HG02623 (cell line): ENCODE measurements around the gene FAM184A.

ENCODE experiments used
- ATAC-seq: cut with Tn5 transposase; IDR thresholded peaks from one replicate; pipeline ENCODE4 v1.9.1; 2021; ENCODE audit warnings: moderate library complexity; ENCODE audit not compliant: unreplicated experiment

The FAM184A gene

DNA sequence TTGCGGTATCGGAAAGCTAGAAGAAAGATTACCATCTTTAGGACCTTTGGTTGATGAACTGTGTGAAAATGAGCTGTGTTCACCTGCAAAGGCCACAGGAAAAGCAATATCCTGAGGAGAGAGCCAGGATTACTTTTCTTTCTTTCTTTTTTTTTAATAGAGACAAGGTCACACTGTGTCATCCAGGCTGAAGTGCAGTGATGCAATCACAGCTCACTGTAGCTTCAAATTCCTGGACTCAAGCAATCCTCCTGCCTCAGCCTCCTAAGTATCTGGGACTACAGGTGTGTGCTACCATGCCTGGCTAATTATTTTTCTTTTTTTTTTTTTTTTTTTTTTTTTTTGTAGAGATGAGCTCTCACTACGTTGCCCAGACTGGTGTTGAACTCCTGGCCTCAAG lies 17.2 kb downstream of the FAM184A start:
- ATAC-seq, result no peak

DNA sequence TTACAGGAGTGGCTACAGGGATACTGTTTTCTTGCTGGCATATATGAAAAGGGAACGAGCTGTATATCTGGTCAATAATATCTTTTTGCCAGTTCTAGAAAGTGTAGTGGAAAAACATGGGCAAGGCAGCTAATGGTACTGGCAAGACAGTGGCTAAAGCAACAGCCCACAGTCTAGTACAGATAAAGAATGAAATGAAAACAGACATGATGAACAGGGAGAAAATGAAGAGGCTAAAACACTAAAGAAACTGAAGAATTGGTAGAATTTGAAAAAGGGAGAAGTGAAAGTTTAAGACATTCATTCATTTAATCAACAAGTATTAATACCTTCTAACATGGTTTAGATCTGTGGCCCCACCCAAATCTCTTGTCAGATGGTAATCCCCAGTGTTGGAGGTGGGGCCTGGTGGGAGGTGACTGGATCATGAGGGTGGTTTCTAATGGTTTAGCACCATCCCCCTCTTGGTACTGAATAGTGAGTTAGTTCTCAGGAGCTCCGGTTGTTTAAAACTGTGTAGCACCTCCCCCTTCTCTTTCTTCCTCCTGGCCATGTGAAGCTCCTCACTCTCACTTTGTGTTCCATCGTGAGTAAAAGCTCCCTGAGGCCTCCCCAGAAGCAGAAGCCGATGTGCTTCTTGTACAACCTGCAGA lies 18.1 kb downstream of the FAM184A start:
- ATAC-seq, result no peak

DNA sequence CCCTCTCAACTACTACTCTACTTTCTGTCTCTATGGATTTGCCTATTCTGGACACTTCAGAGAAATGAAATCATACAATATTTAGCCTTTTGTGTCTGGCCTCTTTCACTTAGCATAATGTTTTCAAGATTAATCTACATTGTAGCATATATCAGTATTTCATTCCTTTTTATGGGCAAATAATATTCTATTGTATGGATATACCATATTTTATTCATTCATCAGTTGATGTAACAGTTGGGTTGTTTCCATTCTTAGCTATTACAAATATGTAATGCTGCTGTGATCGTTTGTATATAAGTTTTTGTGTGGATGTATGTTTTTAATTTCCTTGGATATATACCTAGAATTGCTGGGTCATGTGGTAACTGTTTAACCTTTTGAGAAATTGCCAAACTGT lies 23.4 kb downstream of the FAM184A start:
- ATAC-seq, result no peak

DNA sequence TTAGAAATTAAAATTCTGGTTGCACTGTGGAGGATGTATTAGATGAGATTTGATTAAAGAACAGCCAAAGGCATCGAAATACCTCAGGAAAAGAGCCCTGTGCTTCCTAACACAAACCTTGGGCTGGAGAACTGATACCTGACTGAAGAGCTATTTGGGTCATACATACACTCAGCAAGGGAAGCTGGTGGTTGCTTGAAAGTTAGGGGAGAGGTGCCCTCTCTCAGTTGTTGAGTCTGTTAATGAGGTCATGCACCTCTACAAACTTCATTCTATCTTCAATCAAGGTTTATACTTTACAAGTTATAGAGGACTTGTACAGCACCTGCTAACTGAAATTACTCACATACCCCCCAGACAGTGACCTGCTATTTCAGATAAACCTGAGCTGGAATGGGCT lies 25.5 kb downstream of the FAM184A start:
- ATAC-seq, result no peak

DNA sequence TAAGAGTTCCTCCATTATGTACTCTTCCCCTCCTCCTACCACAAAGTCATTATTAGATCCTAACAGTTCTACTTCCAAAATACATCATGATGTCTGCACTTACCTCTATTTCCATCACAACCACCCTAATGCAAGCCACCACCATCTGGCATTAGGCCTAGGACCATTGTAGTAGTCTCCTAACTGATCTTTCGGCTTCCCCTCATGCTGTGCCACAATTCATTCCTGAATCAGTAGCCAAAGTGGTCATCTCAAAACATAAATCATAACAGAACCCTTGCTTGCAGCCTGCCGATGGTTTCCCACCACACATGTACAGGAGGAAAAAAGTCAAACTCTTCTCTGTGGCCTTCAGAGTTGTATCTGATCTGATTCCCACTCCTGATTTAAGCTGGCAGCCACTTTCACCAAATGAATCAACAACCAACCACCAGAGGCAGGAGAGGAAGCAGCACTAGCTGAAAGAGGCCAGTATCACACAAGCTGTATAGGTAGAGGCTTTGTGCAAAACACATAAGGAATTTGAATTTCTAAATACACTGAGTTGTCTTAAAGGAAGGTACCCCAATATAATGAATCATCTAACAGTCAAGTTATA lies 26.1 kb downstream of the FAM184A start:
- no peak for ATAC-seq

DNA sequence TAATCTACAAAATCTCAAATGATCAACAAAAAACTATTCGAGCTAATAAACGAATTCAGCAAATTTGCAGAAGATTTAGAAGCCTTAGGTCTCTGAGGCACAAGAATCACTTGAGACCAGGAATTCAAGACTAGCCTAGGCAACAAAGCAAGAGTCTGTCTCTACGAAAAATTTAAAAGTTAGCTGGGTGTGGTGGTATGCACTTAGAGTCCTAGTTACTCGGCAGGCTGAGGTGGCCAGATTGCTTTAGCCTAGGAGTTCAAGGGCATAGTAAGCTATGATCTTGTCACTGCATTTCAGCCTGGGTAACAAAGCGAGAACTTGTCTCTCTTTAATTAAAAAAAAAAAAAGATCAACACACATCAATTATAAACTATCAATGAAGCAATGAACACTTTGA lies 34.2 kb downstream of the FAM184A start:
- ATAC-seq, result no peak

DNA sequence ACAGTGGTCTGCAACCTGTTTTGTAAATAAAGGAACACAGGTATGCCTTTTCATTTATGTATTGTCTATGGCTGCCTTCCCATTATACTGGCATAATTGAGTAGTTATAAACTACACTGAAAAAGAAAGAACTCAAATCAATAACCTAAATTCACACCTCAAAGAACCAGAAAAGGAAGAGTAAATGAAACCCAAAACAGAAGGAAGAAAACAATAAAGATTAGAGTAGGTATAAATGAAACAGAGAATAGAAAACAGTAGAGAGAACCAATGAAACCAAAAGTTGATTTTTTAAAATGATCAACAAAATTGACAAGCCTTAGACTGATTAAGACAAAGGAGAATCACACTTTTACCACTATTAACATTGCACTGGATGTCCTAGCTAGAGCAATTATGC lies 34.7 kb downstream of the FAM184A start:
- ATAC-seq, result no peak

DNA sequence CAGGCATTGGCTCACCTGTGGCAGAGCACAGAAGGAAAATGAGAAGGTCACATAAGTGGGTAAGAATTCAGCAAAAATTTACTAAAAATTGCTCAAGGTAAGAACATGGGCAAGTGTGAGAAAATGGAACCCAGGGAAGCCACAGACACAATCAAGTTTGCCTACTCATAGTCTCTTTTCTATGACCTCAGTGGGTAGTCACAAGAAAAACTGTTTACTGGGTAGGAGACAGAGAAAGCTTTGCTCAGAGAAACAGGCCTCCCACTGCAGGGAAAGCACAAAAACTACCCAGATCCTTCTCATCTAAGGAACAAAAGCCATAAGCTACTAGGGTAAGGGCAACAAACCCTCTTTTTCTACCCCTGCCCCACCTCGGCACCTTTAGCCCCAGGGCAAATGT lies 35.2 kb downstream of the FAM184A start:
- ATAC-seq, result no peak

DNA sequence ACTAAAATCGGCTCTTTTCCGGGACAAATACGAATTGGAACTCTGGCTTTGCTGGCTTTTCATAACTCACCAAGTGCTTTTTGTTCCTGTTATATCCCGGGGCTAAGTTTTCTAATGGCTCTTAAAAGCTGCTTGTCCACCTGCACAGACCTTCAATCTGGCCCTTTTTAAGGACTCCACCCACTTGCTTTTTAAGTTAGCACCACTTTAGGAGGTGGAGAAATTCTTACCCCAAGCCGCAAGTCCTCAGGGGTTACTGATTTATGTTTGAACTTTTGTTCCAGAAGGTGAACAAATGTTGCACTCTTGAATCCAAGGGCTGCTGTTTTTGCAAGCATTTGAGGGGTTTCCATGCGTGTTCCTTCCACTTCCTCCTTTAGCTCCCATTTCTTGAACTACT lies 37.8 kb downstream of the FAM184A start:
- ATAC-seq, result no peak

DNA sequence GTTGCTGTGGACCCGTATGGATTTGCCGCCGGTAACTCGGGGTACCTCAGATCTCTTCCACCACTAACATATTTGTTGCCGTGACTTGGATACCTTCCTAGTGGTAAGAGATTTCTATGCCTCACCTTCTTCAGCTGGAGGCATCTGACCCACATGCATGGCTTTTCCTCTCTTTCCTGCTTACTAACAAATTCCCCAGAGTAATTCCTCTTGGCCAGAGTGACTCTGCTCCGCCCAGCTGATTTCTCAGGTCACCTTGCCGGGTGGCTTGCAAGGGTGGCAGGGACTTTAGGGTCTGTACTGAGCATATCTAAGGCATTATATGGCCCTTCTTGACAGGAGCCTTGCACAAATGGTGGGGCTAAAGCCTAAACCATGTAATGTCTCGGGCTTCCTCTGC lies 38.2 kb downstream of the FAM184A start:
- ATAC-seq, result no peak

DNA sequence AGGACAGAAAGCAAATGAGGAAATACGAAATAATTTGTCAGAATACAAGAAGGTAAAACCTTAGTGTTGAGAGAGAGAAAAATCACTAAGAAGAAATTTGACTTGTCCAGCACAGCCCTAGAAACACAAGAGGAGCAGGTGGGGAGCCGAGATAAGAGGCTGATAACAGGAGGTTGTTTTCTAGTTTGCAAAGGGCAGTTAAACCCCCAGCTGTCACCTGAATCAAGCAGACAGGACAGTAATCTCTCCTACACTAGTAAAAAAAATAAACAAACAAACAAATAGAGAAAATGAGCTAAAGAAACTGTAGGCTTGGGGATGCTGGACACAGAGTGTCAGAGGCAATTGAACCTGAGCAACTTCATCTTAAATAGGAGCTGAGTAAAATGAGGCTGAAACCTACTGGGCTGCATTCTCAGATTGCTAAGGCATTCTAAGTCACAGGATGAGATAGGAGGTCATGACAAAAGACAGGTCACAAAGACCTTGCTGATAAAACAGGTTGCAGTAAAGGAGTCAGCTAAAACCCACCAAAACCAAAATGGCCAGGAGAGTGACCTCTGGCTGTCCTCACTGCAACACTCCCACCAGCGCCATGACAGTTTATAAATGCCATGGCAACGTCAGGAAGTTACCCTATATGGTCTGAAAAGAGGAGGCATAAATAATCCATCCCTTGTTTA lies 40.4 kb downstream of the FAM184A start:
- ATAC-seq, result no peak

DNA sequence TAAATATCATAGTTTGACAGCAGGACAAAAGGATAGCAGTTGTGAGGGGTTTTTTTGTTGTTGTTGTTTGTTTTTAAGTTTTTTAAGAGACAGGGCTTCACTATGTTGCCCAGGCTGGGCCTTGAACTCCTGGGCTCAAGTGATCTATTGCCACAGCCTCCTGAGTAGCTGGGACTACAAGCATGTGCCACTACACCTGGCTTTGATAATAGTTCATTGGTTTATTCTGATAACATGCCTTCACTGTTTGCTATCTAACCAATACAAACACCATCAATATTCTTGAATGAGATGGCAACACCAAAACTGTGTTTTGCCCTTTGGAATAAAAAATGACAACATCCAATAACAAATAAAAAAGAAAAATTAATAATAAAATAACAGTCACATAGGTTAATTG lies 41.2 kb downstream of the FAM184A start:
- ATAC-seq, result no peak

DNA sequence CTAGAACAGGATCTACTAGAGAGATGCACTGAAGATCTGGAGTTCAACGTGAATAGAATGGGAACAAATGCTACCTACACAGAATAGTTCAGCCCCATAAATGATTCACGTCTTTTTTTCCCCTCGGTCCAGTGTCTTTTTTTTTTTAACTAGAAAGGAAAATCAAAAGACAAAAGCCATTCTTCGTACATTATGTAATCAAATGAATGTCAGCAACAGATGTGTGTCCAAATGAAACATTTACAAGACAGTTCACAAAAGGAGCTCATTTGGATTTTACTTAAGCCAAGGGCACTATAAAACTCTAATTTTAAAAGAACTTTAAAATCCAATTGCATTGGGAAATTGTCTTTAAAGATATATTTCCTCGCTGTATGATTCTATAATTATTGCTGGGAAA lies 42.4 kb downstream of the FAM184A start:
- no peak for ATAC-seq

DNA sequence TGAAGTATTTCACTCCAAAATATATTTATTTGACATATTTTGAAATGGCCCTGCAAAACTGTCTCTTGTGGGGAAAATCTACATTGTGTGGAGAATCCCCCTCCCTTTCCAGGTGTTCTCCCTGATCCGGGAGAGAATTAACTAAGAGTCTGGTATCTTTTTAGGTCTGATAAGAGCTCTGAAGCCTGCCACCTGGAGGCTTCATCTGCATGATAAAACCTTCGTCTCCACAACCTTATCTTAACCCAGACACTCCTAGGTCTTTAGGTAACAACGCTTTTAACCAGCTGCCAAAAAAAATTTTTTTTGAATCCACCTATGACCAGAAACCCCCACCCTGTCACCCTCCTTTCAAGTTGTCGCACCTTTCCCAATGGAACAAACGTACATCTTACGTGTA lies 43.0 kb downstream of the FAM184A start:
- no peak for ATAC-seq

DNA sequence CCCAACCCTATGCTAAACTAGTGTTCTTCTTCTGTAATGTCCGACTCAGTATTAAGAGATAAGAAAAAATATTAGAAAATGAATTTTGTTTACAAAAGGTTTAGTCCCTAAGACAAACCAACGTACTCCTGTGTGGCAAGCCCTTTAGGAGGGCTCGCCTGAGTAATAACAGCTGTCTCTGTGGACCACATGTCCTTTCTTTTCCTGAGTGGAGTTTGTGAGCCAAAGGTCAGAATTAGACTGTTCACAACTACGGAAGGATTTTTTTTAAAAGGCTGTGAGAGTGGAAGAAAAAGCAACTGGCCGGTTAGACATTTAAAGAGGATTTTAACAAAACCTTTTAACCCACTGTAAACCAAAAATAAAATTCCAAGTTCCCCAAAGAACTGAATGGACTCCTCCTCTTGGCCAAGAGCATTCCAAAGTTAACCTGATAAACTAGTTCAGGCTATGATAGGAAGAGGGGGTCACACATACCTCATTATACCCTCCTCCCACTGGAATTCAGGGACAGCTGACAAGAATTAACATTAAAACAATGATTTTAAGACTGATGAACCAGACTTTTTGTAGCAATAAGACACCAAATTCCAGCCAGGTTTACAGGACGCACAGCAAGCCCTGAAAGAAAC lies 43.5 kb downstream of the FAM184A start:
- no peak for ATAC-seq

DNA sequence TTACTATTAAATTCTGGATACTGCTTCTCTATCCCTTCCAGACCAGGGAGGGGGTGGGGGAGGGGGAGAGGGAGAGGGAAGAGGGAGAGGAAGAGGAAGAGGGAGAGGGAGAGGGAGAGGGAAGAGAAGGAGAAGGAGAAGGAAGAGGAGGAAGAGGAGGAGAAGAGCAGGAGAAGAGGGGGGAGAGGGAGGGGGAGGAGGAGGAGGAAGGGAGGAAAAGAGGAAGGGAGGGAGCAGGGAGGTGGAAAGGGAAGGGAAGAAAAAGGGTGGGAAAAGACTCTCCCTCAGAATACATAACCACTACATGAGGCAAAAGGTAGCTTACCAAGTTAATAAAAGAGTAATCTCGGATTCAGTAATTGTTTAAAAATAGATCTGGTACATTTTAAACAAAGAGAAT lies 46.0 kb downstream of the FAM184A start:
- ATAC-seq, result no peak

DNA sequence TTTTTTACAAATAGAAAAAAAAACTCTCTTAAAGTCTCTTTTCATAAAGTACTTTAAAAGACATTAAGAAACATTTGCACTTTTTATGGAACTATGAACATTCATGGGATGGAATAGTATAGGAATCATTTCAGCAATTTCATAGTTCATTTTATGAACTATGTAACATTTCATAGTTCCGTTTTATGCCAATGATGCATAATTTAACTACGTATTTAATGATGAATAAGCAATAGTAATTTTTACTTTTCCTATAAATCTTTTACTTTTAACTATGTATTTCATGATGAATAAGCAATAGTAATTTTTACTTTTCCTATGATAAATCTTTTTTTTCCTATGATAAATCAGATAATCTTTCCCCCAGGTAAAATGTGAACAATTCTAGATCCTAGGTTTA lies 47.7 kb downstream of the FAM184A start:
- no peak for ATAC-seq

DNA sequence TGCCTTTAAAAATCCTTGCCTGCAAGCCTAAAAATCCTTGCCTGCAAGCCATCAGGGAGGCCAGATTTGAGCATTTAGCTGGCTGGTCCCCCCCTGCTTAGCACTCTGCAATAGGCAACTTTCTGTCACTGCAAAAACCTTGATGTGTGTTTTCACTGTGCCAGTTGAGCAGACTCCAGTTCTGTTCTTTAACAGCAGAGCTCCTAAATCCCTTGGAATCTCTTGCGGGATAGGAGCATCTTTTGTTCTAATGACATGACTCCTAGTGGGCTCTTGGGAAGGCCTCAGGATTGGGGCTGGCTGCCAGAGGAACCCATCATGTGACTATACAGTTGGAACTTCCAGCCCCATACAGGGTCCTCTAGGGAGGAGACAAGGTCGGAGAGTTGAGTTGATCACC lies 50.4 kb downstream of the FAM184A start:
- no peak for ATAC-seq

DNA sequence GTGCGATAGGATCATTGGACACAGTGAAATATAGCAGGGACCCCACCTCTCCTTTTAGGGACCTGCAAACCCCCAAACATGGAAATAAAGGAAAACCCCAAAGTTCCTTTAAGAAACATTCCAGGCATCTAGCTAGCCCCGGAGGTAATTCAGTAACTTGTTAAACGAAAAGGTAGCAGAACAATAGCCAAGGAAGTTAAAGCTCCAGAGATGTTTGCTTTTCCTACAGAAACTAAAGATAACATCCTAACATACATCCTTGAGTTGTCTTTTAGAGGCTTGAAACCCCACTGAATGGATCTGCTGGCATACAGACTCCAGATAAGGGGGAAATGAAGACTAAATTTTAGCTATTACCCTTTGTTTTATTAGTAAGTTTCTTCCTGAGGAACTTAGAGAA lies 51.0 kb downstream of the FAM184A start:
- no peak for ATAC-seq

DNA sequence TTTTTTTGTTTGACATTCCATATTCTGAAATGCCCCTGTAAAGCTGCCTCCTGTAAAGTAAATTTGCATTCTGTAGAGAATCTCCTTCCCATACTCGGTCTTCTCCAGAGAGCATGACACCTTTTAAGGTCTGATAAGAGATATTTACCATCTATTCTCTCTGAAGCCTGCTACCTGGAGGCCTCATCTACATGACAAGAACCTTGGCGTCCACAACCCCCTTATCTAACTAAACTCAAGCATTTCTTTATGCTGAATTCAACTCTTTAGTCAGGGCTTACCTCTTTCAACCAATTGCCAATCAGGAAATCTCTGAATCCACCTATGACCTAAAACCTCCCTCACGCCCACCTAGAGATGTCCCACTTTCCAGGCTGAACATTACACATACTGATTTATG lies 51.6 kb downstream of the FAM184A start:
- ATAC-seq, result no peak

DNA sequence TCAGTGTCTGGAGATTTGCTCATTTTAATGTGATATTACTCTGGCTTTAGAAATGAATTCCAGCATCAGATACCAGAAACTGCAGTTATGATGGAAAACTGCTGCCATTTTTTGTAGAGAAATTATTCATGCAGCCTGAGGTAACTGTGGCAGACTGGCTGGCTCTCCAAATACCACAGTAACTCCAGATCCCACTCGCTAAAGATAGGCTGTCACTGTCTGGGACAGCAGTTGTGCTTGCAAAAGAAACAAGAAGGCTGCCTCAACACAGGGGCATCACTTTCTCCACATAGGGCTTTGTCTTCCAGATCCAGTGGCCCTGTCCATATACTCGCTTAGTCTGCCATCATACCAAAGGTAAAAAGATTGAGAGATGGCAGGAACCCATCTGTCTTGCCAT lies 52.7 kb downstream of the FAM184A start:
- ATAC-seq, result no peak

DNA sequence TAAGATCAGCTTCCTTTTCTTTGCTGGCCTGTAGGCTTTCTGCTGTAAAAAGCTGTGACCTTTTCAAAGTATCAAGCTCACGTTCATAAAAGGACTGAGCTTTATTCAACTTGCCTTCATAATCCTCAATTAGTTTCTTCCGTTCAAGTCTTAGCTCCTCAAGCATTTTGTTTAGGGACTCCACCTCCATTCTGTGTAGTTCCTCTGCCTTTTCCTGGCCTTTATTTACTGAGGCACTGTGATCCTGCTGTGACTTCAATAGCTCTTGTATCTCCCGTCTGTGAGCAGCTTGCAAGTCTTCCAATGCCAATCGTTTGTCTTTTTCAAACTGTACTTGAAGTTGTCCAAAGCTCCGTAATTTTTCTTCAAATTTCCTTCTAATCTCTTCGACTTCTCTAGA lies 54.4 kb downstream of the FAM184A start:
- no peak for ATAC-seq
